ENCODE results near the gene SBF2.
"Not testable (repeated sequence)": the region's sequence is repeated elsewhere in the genome, so short reads cannot be mapped to it uniquely, and the experiment has no call there.

Gene SBF2

DNA sequence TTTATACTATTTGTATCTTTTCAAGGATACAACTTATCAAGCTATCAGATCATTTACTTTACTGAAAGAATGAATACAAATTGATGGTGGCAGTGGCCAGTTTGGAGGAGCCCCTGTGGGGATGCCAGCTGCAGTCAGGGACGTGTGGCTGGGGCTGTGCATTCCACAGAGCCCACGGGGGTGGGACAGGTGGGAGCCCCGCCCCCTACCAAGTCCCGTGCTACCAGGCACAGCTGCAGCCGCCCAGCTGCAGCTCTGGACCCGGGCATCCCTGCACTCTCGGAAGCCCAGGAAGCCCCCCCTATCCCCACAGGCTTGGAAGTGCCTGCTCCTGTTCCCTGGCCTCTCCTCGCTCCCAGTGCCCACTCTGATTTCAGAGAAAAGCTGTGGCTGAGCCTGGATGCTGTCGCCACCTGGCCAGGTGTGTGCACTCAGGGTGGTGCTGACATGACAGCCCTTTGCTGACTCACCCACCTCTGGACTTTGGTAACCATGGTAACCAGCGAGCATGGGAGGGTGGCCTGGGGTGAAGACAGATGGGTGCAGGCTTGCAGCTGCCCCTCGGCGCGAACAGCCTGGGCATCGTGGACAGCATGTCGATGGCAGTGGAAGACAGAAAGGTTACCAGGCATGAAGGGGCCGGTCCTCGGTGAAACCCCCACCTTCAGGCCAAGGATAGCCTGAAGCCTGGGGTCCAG lies 138.1 kb downstream of the SBF2 start:
- peaks cover 12% of the 10 kb centered on the region for H3K9me3 Mint-ChIP-seq
- H3K27me3 Mint-ChIP-seq, result no peaks in the 10 kb centered on the region
- no peak overlapping the region for H3K27ac Mint-ChIP-seq
- no peaks in the 10 kb centered on the region for H3K4me1 Mint-ChIP-seq (ENCODE audit: low read depth)
- H3K36me3 Mint-ChIP-seq (ENCODE audit: low read depth), result no peaks in the 10 kb centered on the region
- no peak overlapping the region for H3K4me3 Mint-ChIP-seq

- Mint-ChIP-seq H3K27me3 (no peaks in the 10 kb centered on the region), H3K4me1 (ENCODE audit: low read depth) (no peaks in the 10 kb centered on the region)
Measured at GRCh38 chr11:10150800-10151199, 143.2 kb downstream of the SBF2 start.

DNA sequence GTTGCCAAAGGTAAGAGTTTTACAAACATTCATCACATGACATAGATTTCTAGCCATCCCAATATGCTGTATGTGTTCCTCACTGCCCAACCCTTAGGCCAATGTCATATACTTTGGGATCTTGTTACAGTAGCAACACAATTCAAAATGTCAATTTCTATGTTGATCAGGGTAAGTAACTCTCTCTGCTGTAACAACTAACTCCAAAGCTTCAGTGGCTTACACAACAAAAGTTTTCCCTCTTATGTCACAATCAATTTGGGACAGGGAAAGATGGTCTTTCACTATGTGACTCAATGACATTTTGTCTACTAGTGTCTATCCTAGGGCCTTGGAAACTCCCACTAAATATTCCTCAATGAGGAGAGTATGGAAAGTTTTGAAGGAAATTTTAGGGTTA lies 144.5 kb downstream of the SBF2 start:
- Mint-ChIP-seq H3K27ac (no peak overlapping the region), H3K9me3 (peaks cover 17% of the 10 kb centered on the region), H3K4me3 (no peak overlapping the region), H3K36me3 (ENCODE audit: low read depth) (no peaks in the 10 kb centered on the region), H3K27me3 (no peaks in the 10 kb centered on the region), H3K4me1 (ENCODE audit: low read depth) (no peaks in the 10 kb centered on the region)

More at GRCh38 chr11:10150800-10151199, 143.2 kb downstream of the SBF2 start:
- Mint-ChIP-seq H3K4me3 (no peak overlapping the region), H3K27ac (no peak overlapping the region), H3K36me3 (ENCODE audit: low read depth) (no peaks in the 10 kb centered on the region), H3K9me3 (peaks cover 14% of the 10 kb centered on the region)

GRCh38 chr11:10147195-10147594 lies 146.8 kb downstream of the SBF2 start:
- Mint-ChIP-seq H3K4me1 (ENCODE audit: low read depth) (no peaks in the 10 kb centered on the region), H3K36me3 (ENCODE audit: low read depth) (no peaks in the 10 kb centered on the region), H3K27ac (no peak overlapping the region), H3K9me3 (peaks cover 17% of the 10 kb centered on the region), H3K4me3 (no peak overlapping the region), H3K27me3 (no peaks in the 10 kb centered on the region)

GRCh38 chr11:10144954-10145353 lies 149.1 kb downstream of the SBF2 start:
- H3K4me3 Mint-ChIP-seq, result no peak overlapping the region
- H3K36me3 Mint-ChIP-seq (ENCODE audit: low read depth), result no peaks in the 10 kb centered on the region
- H3K4me1 Mint-ChIP-seq (ENCODE audit: low read depth), result no peaks in the 10 kb centered on the region
- no peaks in the 10 kb centered on the region for H3K27me3 Mint-ChIP-seq
- H3K9me3 Mint-ChIP-seq, result peaks cover 13% of the 10 kb centered on the region
- H3K27ac Mint-ChIP-seq, result no peak overlapping the region

- peaks cover 5% of the 10 kb centered on the region for H3K9me3 Mint-ChIP-seq
- H3K36me3 Mint-ChIP-seq (ENCODE audit: low read depth), result peaks cover 6% of the 10 kb centered on the region
- no peak overlapping the region for H3K27ac Mint-ChIP-seq
- no peaks in the 10 kb centered on the region for H3K4me1 Mint-ChIP-seq (ENCODE audit: low read depth)
- H3K27me3 Mint-ChIP-seq, result no peaks in the 10 kb centered on the region
- H3K4me3 Mint-ChIP-seq, result no peak overlapping the region
Measured at GRCh38 chr11:10139656-10140055, 154.4 kb downstream of the SBF2 start.

DNA sequence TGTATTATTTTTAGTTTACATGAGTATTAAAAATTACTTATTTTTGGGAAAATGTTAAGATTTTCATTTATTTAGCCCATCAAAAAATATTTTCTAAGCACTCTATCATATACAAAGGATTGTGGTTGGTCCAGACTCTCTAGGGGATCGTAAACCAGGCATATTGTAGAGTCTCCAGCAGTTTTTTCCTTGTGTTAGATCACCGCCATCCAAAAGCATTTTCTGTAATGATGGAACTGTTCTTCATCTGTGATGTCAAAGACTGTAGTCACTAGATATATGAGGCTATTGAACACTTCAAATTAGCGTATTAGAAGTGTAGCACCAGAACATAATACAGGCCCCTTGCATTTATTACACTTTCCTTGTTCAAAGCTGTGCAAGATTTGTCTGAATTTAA lies 154.9 kb downstream of the SBF2 start:
- H3K27me3 Mint-ChIP-seq, result no peaks in the 10 kb centered on the region
- H3K27ac Mint-ChIP-seq, result no peak overlapping the region
- H3K9me3 Mint-ChIP-seq, result peaks cover 5% of the 10 kb centered on the region
- H3K4me3 Mint-ChIP-seq, result no peak overlapping the region
- peaks cover 6% of the 10 kb centered on the region for H3K36me3 Mint-ChIP-seq (ENCODE audit: low read depth)
- no peaks in the 10 kb centered on the region for H3K4me1 Mint-ChIP-seq (ENCODE audit: low read depth)

- Mint-ChIP-seq H3K4me3 (no peak overlapping the region), H3K36me3 (ENCODE audit: low read depth) (peaks cover 6% of the 10 kb centered on the region), H3K27me3 (no peaks in the 10 kb centered on the region), H3K27ac (no peak overlapping the region), H3K4me1 (ENCODE audit: low read depth) (no peaks in the 10 kb centered on the region), H3K9me3 (peaks cover 5% of the 10 kb centered on the region)
Measured at GRCh38 chr11:10134975-10135481, 159.0 kb downstream of the SBF2 start.

DNA sequence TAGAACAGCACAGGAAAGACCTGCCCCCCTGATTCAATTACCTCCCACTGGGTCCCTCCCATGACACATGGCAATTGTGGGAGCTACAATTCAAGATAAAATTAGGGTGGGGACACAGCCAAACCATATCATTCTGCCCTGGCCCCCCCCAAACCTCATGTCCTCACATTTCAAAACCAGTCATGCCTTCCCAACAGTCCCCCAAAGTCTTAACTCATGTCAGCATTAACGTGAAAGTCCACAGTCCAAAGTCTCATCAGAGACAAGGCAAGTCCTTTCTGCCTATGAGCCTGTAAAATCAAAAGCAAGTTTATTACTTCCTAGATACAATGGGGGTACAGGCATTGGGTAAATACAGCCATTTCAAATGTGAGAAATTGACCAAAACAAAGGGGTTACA lies 159.8 kb downstream of the SBF2 start:
- H3K4me1 Mint-ChIP-seq (ENCODE audit: low read depth); H3K4me3 Mint-ChIP-seq; H3K36me3 Mint-ChIP-seq (ENCODE audit: low read depth); H3K9me3 Mint-ChIP-seq; H3K27ac Mint-ChIP-seq; H3K27me3 Mint-ChIP-seq: not testable (repeated sequence)

- not testable (repeated sequence) for H3K27me3 Mint-ChIP-seq; H3K27ac Mint-ChIP-seq; H3K9me3 Mint-ChIP-seq; H3K4me1 Mint-ChIP-seq (ENCODE audit: low read depth); H3K4me3 Mint-ChIP-seq; H3K36me3 Mint-ChIP-seq (ENCODE audit: low read depth)
Measured at GRCh38 chr11:10133251-10133650, 160.8 kb downstream of the SBF2 start.

GRCh38 chr11:10130875-10131274 lies 163.1 kb downstream of the SBF2 start:
- Mint-ChIP-seq H3K9me3 (peaks cover 5% of the 10 kb centered on the region), H3K27me3 (no peaks in the 10 kb centered on the region), H3K4me1 (ENCODE audit: low read depth) (no peaks in the 10 kb centered on the region), H3K4me3 (no peak overlapping the region), H3K27ac (no peak overlapping the region), H3K36me3 (ENCODE audit: low read depth) (peaks cover 6% of the 10 kb centered on the region)

- not testable (repeated sequence) for H3K27ac Mint-ChIP-seq; H3K27me3 Mint-ChIP-seq; H3K4me3 Mint-ChIP-seq; H3K4me1 Mint-ChIP-seq (ENCODE audit: low read depth); H3K9me3 Mint-ChIP-seq; H3K36me3 Mint-ChIP-seq (ENCODE audit: low read depth)
Measured at GRCh38 chr11:10129184-10129583, 164.8 kb downstream of the SBF2 start.

DNA sequence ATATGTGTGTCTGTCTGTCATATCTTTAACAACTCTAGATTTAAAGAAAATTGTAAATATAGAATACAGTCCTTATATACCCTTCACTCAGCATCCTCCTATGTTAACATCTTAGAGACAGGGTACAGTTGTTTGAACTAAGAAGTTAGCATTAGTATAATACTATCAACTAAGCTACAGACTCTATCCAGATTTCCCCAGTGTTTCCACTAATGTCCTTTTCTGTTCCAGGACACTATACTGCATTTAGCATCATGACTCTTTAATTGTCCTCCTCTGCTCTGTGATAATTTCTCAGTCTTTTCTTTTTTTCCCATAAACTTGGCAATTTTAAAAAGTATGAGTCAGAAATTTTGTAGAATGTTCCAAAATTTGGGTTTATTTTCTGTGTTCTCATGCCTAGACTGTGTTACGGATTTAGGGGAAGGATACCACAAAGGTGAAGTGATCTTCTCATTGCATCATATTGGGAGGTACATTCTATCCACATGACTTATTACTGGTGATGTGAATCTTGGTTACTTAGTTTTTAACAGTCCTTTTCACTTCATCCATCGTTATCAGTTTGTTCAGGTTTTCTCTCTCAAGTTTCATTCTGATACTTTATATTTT lies 168.4 kb downstream of the SBF2 start:
- Mint-ChIP-seq H3K4me3 (no peak overlapping the region), H3K36me3 (ENCODE audit: low read depth) (no peaks in the 10 kb centered on the region), H3K9me3 (no peaks in the 10 kb centered on the region), H3K27me3 (no peaks in the 10 kb centered on the region), H3K4me1 (ENCODE audit: low read depth) (no peaks in the 10 kb centered on the region), H3K27ac (no peak overlapping the region)

DNA sequence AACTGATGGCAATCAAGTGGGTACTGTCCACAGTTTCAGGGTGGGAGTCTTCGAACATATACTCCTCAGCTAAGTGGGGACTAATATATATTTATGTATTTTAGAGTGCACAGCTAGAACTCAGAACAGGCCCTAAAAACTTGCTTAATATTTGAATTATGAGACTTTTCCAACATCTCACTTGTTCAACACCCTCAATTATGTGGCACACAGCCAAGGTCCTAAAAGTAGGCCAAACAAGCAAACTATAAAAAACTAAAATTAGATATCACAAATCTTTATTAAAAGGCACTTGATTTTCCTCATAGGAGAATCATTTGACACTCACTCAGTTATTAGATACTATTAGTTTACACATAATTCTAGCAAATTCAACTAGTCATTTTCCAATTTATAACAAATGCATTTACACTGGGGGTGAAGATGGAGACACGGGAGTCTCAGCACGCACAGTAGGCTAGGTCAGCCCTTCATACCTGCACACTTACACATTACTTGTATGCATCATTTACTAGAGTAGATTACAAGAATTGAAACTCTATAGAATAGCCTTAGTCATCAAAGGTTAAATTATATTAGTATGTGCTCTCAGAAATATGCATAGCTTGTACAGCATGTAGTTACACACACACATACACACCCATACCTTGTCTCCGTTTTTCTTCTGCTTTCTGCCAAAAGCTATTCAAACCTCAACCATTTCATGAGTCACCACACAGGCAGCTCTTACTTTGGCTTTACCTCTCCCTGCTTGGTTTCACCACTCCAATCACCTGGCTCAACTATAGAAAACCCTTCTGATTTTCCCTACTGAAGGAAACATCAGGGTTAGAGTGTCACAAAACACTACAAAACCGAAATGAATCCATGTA lies 171.5 kb downstream of the SBF2 start:
- Mint-ChIP-seq H3K9me3 (no peaks in the 10 kb centered on the region), H3K27ac (no peak overlapping the region), H3K27me3 (no peaks in the 10 kb centered on the region), H3K4me1 (ENCODE audit: low read depth) (no peaks in the 10 kb centered on the region), H3K36me3 (ENCODE audit: low read depth) (no peaks in the 10 kb centered on the region), H3K4me3 (no peak overlapping the region)

GRCh38 chr11:10118865-10119264 lies 175.2 kb downstream of the SBF2 start:
- Mint-ChIP-seq H3K27me3 (no peaks in the 10 kb centered on the region), H3K4me1 (ENCODE audit: low read depth) (no peaks in the 10 kb centered on the region), H3K4me3 (no peak overlapping the region), H3K27ac (no peak overlapping the region), H3K36me3 (ENCODE audit: low read depth) (peaks cover 5% of the 10 kb centered on the region), H3K9me3 (peaks cover 5% of the 10 kb centered on the region)

Data from stimulated activated naive CD8-positive, alpha-beta T cell treated with anti-CD3 and anti-CD28 coated beads, Interleukin-15, Interleukin-2, amounts not matched to agents 100 ng/mL and 50 ng/mL, for 24 hours (primary cell).